Right renal pelvis (tissue), 4 donors: ENCODE measurements around the gene TLCD3B. TPM values are rescaled to one million over a fixed set of nuclear protein-coding genes. Genes with fewer than 3 reads are reported as not detected.

Source experiments
- DNase-seq, 4 donors: peaks; one replicate each; pipeline ENCODE4 v3.0.0-alpha.2; 2013; ENCODE audit warnings: low read depth in 4 of 4, low spot score in 3 of 4, missing footprints in 1 of 4
- polyA plus RNA-seq, 4 donors: library from polyadenylated mRNA; unstranded; fragments of 120-200 nt; gene quantifications; one replicate each; pipeline ENCODE4 v1.2.1, GENCODE V29; 2013; ENCODE audit not compliant: insufficient read length in 4 of 4

The TLCD3B gene
- polyA plus RNA-seq, 4 donors: 0.58 to 1.4 (median 0.81) TPM

DNA sequence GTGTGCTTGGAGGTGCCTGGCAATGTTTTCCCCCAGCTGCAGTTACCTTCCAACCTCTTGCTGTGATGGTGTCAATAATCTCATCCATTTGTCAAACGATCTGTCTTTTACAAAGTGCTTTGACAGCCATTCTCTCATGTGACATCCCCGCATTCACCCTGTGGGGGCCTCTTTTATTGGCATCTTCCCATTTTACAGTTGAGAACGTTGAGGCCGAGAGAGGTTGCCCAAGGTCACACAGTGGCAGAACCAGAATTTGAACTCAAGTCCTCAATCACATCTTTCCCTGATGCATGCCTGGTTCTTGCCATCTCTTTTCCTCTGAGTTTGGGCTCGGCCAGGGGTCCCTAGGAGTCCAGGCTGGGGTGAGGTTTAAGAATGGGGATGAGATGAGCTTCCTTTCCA is 55.9 kb downstream of the TLCD3B start:
- no peak for DNase-seq

Other genes starting within 250 kb of the TLCD3B start
- 10 to 100 TPM; 65.2 to 77.7 (median 67.6) TPM for gene KIF22, start 240.5 kb downstream of the TLCD3B start, polyA plus RNA-seq
- 100 to 1,000 TPM; 273 to 344 (median 293) TPM for gene MAZ, start 224.7 kb downstream of the TLCD3B start, polyA plus RNA-seq
- 10 to 100 TPM; 14.7 to 21.0 (median 17.1) TPM for gene PRRT2, start 219.1 kb downstream of the TLCD3B start, polyA plus RNA-seq
- gene PAGR1, start 215.1 kb downstream of the TLCD3B start, polyA plus RNA-seq: 10 to 100 TPM; 33.9 to 46.9 (median 35.9) TPM
- 10 to 100 TPM; 17.7 to 23.6 (median 21.5) TPM for gene MVP, start 210.8 kb downstream of the TLCD3B start, polyA plus RNA-seq
- gene CDIPT, start 168.0 kb downstream of the TLCD3B start, polyA plus RNA-seq: 100 to 1,000 TPM; 104 to 133 (median 112) TPM
- gene SEZ6L2, start 131.7 kb downstream of the TLCD3B start, polyA plus RNA-seq: 10 to 100 TPM; 11.3 to 13.7 (median 12.4) TPM
- 1 to 10 TPM in 1 of 4 donors, under 1 TPM in 3; 0.60 to 1.2 (median 0.82) TPM for gene ASPHD1, start 130.8 kb downstream of the TLCD3B start, polyA plus RNA-seq
- 10 to 100 TPM; 12.5 to 18.4 (median 16.4) TPM for gene KCTD13, start 105.0 kb downstream of the TLCD3B start, polyA plus RNA-seq
- gene TMEM219, start 69.2 kb downstream of the TLCD3B start, polyA plus RNA-seq: 100 to 1,000 TPM; 115 to 126 (median 116) TPM
- gene TAOK2, start 57.4 kb downstream of the TLCD3B start, polyA plus RNA-seq: 10 to 100 TPM; 41.9 to 52.5 (median 43.5) TPM
- gene HIRIP3, start 35.7 kb downstream of the TLCD3B start, polyA plus RNA-seq: 10 to 100 TPM; 15.2 to 22.5 (median 16.6) TPM
- gene INO80E, start 35.0 kb downstream of the TLCD3B start, polyA plus RNA-seq: 10 to 100 TPM; 43.5 to 56.0 (median 48.6) TPM
- 1 to 10 TPM; 2.1 to 2.7 (median 2.5) TPM for gene DOC2A, start 20.2 kb downstream of the TLCD3B start, polyA plus RNA-seq
- not detected for gene C16orf92, start 8.1 kb downstream of the TLCD3B start, polyA plus RNA-seq
- 100 to 1,000 TPM; 478 to 641 (median 500) TPM for gene ALDOA, start 34.5 kb upstream of the TLCD3B start, polyA plus RNA-seq
- 100 to 1,000 TPM in 1 of 4 donors, 10 to 100 TPM in 3; 82.0 to 120 (median 90.5) TPM for gene PPP4C, start 44.7 kb upstream of the TLCD3B start, polyA plus RNA-seq
- 1 to 10 TPM; 1.1 to 2.0 (median 1.2) TPM for gene TBX6, start 60.7 kb upstream of the TLCD3B start, polyA plus RNA-seq
- 10 to 100 TPM; 56.7 to 78.4 (median 60.1) TPM for gene YPEL3, start 64.9 kb upstream of the TLCD3B start, polyA plus RNA-seq
- gene GDPD3, start 82.3 kb upstream of the TLCD3B start, polyA plus RNA-seq: 10 to 100 TPM in 2 of 4 donors, 1 to 10 TPM in 2; 8.9 to 14.8 (median 12.2) TPM
- gene MAPK3, start 91.9 kb upstream of the TLCD3B start, polyA plus RNA-seq: 10 to 100 TPM; 85.7 to 98.8 (median 92.2) TPM
- gene CORO1A, start 152.3 kb upstream of the TLCD3B start, polyA plus RNA-seq: 10 to 100 TPM in 3 of 4 donors, 1 to 10 TPM in 1; 9.2 to 12.3 (median 11.2) TPM
- 10 to 100 TPM; 19.2 to 34.5 (median 23.0) TPM for gene BOLA2B, start 162.4 kb upstream of the TLCD3B start, polyA plus RNA-seq
- gene SLX1A, start 162.6 kb upstream of the TLCD3B start, polyA plus RNA-seq: 10 to 100 TPM; 18.9 to 20.8 (median 20.1) TPM
- gene SULT1A3, start 168.0 kb upstream of the TLCD3B start, polyA plus RNA-seq: 10 to 100 TPM in 2 of 4 donors, 1 to 10 TPM in 2; 4.1 to 12.8 (median 10.6) TPM
- 10 to 100 TPM in 1 of 4 donors, 1 to 10 TPM in 3; 3.5 to 11.8 (median 6.0) TPM for gene NPIPB13, start 217.2 kb upstream of the TLCD3B start, polyA plus RNA-seq